ENCODE results near the gene ZNF276.

GRCh38 chr16:89732142-89732917, 11.0 kb downstream of the ZNF276 start:
- TF ChIP-seq CTCF (IDR thresholded peaks at IDR 0.05) (no peak), POLR2AphosphoS5 (IDR thresholded peaks at IDR 0.05; ENCODE audit: low read depth, low read length) (no peak; the same call in 1 of the 2 replicates), REST (IDR thresholded peaks at IDR 0.05; ENCODE audit: insufficient read depth in 1 of 2, low read depth in 2 of 2, low read length in 1 of 2) (no peak), SIN3A (IDR thresholded peaks at IDR 0.05; ENCODE audit: borderline replicate concordance, insufficient read depth, low read depth, low read length) (no peak)

All from Panc1 (cell line).